GM18951 (cell line): ENCODE measurements around the gene AQP6.
"Not testable (repeated sequence)": the region's sequence is repeated elsewhere in the genome, so short reads cannot be mapped to it uniquely, and the experiment has no call there.

Experiments
- POLR2A ChIP-seq: IDR thresholded peaks from 4 replicates; pipeline ENCODE4 v1.6.1; 2011; ENCODE audit warnings: mild to moderate bottlenecking; ENCODE audit not compliant: insufficient read length, insufficient read depth; ENCODE audit errors: extremely low read depth
- in situ Hi-C: fragments of 300-500 bp; cut with MboI; formaldehyde crosslinking; loops from one replicate; pipeline ENCODE4 v1.12.0; 2022; ENCODE audit warnings: low sequenced_read_pairs, mixed read lengths, inconsistent platforms; ENCODE audit not compliant: unreplicated experiment

AQP6 gene

DNA sequence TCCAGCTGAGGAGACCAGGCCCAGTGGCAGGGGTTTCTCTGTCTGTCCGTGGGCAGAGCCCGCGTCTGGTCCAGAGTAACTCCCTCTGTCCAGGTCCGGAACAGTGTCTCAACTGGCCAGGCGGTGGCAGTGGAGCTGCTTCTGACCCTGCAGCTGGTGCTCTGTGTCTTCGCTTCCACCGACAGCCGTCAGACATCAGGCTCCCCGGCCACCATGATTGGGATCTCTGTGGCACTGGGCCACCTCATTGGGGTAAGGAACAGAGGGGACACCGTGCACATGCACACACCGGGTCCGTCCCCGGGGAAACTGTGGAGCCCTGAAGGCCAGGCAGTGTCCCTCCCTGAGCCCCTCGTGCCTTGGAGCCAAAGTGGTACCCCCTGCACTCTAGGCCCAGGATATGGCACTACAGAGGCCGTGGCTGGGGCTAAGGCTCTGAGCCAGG is 1.5 kb downstream of the AQP6 start:
- no peak for TF ChIP-seq POLR2A
- in situ Hi-C loops, result loop anchor here (5.0 kb wide), 1 partner anchor 83 kb away; the partner anchor contains the start of gene ASIC1

DNA sequence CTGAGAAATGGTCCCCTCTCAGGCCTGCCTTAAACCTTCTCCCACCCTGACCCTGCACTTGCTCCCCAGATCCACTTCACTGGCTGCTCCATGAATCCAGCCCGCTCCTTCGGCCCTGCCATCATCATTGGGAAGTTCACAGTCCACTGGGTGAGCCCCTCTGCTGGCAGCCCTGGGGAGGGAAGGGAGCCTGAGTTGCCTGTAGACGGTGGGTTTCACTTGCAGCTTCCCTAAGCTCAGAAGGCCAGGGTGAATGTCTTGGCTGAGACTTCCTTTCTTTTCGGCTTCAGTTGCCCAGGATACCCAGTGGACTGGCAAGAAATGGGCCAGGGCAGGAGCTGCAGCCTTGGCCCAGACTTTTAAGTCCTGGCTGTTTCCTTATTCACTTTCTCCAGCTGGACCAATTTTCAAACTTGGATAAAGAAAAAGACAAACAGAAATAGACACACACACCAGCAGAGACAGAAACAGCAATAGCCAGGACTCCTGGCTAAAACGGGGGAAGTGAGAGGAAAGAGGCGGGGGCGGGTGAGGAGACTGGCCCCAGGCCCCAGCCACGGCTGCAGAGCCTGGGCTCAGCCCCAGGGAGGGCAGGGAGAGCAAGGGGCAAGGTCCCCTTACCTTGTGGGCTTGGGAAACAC is 2.0 kb downstream of the AQP6 start:
- TF ChIP-seq POLR2A, result no peak
- in situ Hi-C loops, result loop anchor here (5.0 kb wide), 1 partner anchor 83 kb away; the partner anchor contains the start of gene ASIC1

DNA sequence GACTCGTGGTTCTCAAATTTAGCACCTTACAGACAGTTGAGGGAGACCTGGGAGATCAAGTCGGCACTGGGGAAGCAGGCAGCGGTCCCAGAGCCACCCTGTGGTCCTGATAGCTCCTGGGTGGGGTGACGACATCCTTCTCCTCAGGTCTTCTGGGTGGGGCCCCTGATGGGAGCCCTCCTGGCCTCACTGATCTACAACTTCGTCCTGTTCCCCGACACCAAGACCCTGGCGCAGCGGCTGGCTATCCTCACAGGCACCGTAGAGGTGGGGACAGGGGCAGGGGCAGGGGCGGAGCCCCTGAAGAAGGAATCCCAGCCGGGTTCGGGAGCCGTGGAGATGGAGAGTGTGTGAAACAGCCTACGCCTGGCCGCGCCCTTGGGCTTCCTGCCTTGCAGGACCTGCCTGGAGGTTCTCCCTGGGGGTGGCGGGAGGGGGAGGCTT is 2.6 kb downstream of the AQP6 start:
- in situ Hi-C loops, result no loop called here
- TF ChIP-seq POLR2A, result no peak

DNA sequence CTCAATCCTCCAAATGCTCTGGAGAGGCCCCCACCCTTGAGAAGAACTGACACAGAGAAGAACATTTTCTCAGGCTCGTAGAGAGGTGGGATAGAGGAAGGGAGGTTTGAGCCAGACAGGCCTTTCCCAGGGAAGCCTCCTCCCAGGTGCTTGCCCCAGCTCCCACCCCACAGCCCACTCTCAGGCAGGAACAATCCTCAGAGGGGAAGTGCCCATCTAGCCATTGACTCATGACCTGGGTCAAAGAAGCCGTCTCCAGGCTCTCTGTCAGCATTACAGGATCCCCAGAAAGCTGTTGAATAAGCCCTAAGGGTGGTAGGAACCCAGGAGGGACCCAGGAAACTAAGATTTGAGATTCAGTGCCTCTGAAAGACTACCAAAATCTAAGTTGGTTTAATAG is 3.8 kb downstream of the AQP6 start:
- in situ Hi-C loops, result no loop called here
- no peak for TF ChIP-seq POLR2A

DNA sequence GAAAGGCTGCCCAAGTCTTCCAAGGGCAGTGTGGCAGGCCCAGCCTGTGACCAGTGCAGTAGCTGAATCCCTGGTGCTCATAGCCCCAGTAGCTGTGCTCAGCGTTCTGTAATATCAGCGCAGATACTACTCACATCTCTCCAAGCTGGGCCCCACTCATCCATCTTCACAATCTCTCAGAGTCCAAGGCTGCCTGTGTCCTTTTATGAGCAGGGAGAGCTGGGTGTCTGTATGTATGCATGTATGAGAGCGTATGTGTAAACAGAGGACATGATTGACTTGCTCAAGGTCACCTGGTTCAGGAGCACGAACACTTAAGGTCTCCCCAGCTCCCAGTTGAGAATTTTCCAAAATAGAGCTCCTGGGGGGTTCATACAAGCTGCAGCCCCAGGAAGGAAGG is 5.4 kb downstream of the AQP6 start:
- in situ Hi-C loops, result no loop called here
- TF ChIP-seq POLR2A, result no peak

DNA sequence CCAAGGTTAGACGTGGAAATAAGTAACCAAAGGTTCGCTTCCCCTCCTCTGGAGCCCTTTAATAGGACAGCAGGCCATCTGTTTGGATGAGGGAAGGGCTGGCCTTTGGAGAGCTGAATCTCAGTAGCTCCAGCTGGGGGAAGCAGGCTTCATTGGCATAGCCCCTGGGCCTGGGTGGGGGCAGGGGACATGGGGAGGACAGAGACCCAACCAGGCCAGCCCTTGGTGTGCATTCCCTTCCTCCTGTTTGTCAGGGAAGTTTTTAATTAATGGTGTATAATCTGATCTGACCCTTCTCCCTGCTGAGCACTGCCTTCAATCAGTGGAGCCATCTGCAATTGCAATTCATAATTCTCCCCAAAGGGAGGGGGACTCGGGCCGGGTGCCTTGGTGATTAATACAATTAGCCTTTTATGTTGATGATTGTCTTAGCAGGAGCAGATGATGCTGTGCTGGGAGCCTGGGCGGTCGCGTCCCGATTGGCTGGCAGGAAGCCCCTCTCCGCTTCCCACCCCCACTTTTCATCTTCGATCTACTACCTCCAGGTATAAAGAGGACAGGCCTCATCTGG is 6.4 kb downstream of the AQP6 start:
- TF ChIP-seq POLR2A, result no peak
- in situ Hi-C loops, result no loop called here

DNA sequence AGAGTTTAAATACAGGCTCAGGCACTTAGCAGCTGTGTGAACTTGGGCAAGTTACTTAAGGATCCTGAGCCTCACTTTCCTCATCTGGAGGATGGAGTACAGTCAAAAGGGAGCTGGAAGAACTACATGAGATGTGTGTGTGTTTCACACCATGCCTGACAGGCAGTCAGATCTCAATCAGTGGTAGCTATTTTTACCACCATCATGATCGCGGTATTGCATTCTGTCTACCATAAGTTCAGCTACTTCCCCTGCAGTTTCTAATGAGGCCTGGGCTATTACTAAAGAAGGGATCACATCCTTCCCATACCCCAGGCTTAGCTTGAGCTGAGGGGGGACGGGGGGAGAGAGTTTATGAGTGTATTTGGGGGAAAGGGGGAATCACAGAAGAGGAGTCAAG is 7.0 kb downstream of the AQP6 start:
- in situ Hi-C loops, result no loop called here
- no peak for TF ChIP-seq POLR2A

DNA sequence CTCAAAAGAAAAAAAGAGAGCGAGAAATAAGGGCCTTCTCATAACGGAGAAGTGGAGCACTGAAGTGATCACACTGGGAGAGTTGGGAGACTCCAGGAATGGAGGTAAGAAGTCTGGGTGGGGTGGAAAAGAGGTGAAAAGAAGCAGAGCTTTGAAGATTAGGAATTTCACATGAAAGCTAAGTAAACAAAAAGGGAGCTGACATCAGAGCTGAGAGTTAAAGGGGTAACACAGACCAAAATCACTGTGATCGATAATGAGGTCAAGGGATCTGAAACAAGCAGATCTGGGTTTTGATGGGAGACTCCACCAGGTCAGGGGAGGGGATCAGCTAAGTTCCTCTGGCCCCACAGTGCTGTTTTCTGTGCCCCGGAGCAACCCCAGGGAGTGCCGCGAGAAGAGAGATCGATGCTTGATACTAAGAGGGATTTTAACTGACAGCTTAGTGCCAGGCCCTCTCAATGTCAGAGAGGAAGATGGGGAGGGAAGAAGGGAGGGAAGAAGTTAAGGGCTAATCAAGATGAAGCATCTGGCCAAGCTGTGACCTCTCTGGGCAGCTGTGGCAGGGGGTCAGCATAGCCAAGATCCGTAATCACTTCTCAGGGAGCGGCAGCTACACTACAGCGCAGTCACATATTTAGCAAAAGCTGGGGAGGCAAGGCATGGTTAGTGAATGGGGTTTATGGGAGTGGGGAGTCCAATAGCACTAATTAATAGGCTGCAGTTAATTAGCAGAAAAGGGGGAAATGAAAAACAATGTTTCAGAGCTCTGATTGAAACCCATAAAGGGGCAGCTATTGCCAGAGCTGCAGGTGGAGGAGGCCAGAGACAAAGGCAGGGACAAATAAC is 8.0 kb downstream of the AQP6 start:
- TF ChIP-seq POLR2A, result no peak
- in situ Hi-C loops, result no loop called here

DNA sequence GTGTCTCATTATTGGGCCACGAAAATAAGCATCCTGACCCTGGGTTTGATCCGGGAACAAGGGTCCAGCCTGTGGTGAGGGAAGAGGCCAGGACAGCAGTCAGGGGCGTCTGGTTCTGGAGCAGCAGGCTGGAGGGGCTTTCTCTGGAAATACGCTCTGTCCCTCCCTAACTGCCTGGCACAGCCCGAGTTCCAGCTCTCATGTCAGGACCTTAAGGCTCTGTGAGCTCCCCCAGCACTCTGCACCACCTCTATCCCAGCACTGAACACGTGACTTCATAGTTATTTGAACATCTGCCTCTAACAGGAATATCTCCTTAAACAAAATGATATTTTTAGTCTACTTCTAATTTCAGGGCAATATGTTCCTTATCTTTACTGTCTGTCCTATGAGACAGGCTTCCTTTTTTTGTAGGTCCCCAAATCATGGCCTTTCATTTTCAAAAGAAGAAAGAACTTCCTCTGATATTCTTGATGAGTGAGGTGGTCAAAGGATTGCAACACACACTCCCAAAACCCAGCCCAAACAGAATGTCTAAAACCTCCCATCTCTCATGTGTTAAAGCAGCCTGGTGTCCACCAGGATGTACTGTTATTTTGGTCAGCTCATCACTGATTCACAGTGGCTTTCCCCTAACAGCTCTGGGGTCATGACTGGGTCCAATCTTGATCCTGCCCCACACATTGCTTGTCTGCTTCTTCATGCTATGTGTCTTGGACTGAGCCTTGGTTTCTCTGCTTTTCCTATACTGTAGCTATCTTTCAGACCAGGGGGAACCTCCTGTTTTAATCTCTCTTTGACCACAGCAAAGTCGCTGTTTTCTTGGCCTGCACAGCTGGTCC is 9.7 kb downstream of the AQP6 start:
- no peak for TF ChIP-seq POLR2A
- in situ Hi-C loops, result no loop called here

DNA sequence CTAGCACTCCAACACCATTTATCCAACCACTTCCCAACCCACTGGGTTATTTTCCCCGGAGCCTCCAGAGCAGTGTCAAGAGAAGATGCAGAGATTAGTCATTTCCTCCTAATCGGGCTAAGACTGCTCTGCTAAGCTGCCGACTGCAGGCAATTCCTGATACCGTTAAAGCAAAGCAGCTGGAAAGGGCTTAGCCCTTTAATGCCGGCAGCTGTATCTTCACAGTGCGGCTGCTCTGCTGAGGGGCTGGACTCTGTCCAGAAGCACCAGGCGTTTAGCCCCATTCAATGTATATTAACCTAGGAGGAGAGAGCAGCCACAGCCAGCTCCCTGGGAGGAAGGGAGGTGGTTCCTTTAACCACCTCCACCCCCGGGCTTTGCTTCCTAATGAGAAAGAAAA is 11.1 kb downstream of the AQP6 start:
- in situ Hi-C loops, result no loop called here

DNA sequence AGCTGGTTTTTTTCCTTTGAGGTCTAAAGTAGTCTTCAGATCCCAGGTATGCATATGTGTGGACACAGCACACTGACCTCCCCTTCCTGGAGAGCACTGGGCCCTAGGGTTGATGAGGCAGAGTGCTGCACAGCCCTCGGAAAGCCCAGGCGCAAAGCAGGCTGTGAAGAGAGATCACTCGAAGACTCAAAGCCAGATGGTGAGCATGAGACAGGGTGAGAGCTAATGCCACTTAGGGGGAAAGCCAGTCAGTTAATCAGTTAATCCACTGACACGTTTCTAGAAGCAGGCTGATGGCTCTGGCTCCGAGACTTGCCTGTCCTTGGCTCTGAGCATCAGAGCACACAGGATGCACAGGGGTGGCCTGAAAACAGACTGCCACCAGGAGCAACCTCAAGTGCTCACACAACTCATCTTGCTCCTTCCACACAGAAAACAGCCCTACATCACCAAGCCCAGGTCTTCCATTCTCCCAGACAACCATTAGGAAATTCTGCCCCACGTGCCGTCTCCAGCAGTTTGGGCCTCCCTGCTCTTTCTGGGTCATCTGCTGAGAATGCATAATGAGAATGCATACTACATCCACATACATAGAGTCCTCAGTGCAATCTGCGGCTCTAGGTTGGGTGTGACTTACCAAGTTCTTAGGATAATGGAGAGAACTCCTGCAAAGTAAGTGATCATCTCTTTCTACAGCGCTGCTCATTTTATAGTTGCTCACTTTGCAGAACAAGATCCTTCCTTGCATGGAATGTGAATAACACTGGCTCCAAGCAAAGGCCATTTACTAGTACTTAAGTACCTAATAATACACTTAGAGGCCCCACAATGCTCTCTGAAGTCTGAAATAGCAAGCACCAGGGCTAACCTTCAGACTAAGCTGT is 12.0 kb downstream of the AQP6 start:
- no peak for TF ChIP-seq POLR2A
- in situ Hi-C loops, result no loop called here

More for the DNA sequence above, 11.1 kb downstream of the AQP6 start:
- TF ChIP-seq POLR2A, result no peak

DNA sequence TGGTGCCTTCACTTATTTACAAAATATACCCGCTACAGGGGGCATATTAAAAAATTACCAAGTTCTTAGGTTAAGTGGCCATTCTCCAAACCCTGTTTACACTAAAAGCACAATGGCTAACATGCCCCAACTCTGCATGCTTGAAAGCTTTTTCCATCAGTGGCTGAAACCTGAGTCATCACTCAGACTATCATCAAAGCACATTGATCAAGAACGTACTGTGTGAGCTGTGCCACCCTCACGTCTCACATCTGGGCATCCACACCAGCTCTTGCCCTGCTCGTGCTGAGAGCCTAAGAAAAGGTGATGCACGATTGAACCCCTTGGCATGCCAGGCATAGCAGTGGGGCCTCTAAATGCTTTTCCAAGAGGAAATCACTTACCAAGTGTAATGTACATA is 13.2 kb downstream of the AQP6 start:
- in situ Hi-C loops, result no loop called here
- no peak for TF ChIP-seq POLR2A

DNA sequence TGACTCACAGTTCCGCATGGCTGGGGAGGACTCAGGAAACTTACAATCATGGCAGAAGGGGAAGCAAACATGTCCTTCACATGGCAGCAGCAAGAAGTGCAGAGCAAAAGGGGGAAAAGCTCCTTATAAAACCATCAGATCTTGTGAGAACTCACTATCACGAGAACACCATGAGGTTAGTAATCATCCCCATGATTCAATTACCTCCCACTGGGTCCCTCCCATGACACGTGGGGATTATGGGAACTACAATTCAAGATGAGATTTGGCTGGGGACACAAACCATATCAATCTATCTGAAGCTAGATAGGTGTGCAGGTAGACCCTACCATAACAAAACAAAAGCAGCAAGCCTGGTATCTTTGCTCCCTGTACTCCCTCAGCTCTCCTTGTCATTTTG is 13.7 kb downstream of the AQP6 start:
- in situ Hi-C loops, result not testable (repeated sequence)
